Measurements from ENCODE around the gene NCKAP5. TPM values are rescaled to one million over a fixed set of nuclear protein-coding genes. Genes with fewer than 3 reads are reported as not detected.

Gene NCKAP5
- total and polyA plus RNA-seq, 2 of the 13 experiments (the other 11 are each of a cell fraction or from before 2014, with no cell fraction given) = 0.01 TPM; not detected in 1

- TF ChIP-seq STAT6 (CRISPR knock-in tag; IDR thresholded peaks at IDR 0.05; ENCODE audit: borderline replicate concordance) (no peak), DMTF1 (CRISPR knock-in tag; IDR thresholded peaks at IDR 0.05) (no peak), MIXL1 (CRISPR knock-in tag; IDR thresholded peaks at IDR 0.05) (no peak)
- TF ChIP-seq, protein P1, sequence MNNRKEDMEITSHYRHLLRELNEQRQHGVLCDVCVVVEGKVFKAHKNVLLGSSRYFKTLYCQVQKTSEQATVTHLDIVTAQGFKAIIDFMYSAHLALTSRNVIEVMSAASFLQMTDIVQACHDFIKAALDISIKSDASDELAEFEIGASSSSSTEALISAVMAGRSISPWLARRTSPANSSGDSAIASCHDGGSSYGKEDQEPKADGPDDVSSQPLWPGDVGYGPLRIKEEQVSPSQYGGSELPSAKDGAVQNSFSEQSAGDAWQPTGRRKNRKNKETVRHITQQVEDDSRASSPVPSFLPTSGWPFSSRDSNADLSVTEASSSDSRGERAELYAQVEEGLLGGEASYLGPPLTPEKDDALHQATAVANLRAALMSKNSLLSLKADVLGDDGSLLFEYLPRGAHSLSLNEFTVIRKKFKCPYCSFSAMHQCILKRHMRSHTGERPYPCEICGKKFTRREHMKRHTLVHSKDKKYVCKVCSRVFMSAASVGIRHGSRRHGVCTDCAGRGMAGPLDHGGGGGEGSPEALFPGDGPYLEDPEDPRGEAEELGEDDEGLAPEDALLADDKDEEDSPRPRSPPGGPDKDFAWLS (CRISPR knock-in tag; IDR thresholded peaks at IDR 0.05; ENCODE audit: borderline replicate concordance) = no peak
Observed at GRCh38 chr2:132971310-132972061, 596.8 kb downstream of the NCKAP5 start (continued).

All from HepG2 (cell line).